Measurements from ENCODE around the gene DNAH17.

GRCh38 chr17:78432226-78433012 lies 144.8 kb downstream of the DNAH17 start:
- TF ChIP-seq EZH2 (IDR thresholded peaks at IDR 0.05; ENCODE audit: low read depth), result no peak
- no peak for TF ChIP-seq CTCF (conservative IDR thresholded peaks at IDR 0.05)
